NCI-H128 (cell line): ENCODE data around the gene SLC6A16.
"Not testable (repeated sequence)": the region's sequence is repeated elsewhere in the genome, so short reads cannot be mapped to it uniquely, and the experiment has no call there.

Source experiments
- DNase-seq: peaks from one replicate; lab custom pipeline; 2025; ENCODE audit not compliant: unreplicated experiment; lab: John Stamatoyannopoulos, UW

The SLC6A16 gene

GRCh38 chr19:49324801-49325576, at the start of gene SLC6A16:
Gene SLC6A16, minus strand, starts transcription at chr19:49325191. Its CDS starts 13,844 bp downstream, at chr19:49311347.
- no peak for DNase-seq

GRCh38 chr19:49373174-49373573, 48.2 kb upstream of the SLC6A16 start:
- not testable (repeated sequence) for DNase-seq

- no peak for DNase-seq
Measured at GRCh38 chr19:49371184-49371583, 46.2 kb upstream of the SLC6A16 start.

- DNase-seq, result no peak
Measured at GRCh38 chr19:49368711-49369358, 43.8 kb upstream of the SLC6A16 start.

- no peak for DNase-seq
Measured at GRCh38 chr19:49366110-49366509, 41.1 kb upstream of the SLC6A16 start.

GRCh38 chr19:49364083-49364737, 39.2 kb upstream of the SLC6A16 start:
- no peak for DNase-seq

GRCh38 chr19:49363268-49364082, 38.5 kb upstream of the SLC6A16 start, which contains the start of gene DKKL1:
Gene DKKL1, plus strand, starts transcription at chr19:49363877. Its CDS starts 122 bp downstream, at chr19:49363999.
- DNase-seq, result peak; percentile 55

- DNase-seq, result no peak
Measured at GRCh38 chr19:49362929-49363267, 37.9 kb upstream of the SLC6A16 start.

GRCh38 chr19:49362048-49362928, 37.3 kb upstream of the SLC6A16 start, which contains the start of gene TEAD2:
Gene TEAD2, minus strand, starts transcription at chr19:49362416. Its CDS starts 2,341 bp downstream, at chr19:49360075.
- DNase-seq, result no peak

- DNase-seq, result peak; percentile 30
Measured at GRCh38 chr19:49361438-49362047, 36.6 kb upstream of the SLC6A16 start.

- DNase-seq, result no peak
Measured at GRCh38 chr19:49359851-49360820, 35.1 kb upstream of the SLC6A16 start.

GRCh38 chr19:49357186-49357585, 32.2 kb upstream of the SLC6A16 start:
- no peak for DNase-seq

GRCh38 chr19:49356382-49356781, 31.4 kb upstream of the SLC6A16 start:
- DNase-seq, result no peak

GRCh38 chr19:49355909-49356353, 30.9 kb upstream of the SLC6A16 start:
- DNase-seq, result no peak

- no peak for DNase-seq
Measured at GRCh38 chr19:49349567-49349966, 24.6 kb upstream of the SLC6A16 start.

- no peak for DNase-seq
Measured at GRCh38 chr19:49348305-49349189, 23.6 kb upstream of the SLC6A16 start.

- no peak for DNase-seq
Measured at GRCh38 chr19:49347835-49348234, 22.8 kb upstream of the SLC6A16 start.
